Measurements from ENCODE around the gene SLC7A5.

DNA sequence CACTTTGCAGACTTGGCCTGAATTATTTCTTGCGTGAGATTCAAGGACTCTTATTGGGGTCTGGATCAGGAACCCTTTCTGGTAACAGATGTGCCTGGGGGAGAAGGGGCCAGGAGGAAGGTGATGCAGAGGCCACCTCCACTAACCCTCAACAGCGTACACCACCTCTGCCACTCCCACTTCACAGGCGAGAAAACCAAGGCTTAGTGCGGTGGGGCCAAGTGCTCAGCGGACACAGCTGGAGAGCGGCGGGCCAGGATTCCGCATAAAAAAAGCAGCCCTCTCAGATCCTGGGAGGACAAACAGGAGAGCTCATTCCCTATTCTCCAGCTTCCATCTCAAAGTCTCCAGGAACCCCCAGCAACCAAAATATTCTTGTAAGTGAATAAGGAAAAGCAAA, 51.4 kb downstream of the SLC7A5 start:
- TF ChIP-seq, protein P1, sequence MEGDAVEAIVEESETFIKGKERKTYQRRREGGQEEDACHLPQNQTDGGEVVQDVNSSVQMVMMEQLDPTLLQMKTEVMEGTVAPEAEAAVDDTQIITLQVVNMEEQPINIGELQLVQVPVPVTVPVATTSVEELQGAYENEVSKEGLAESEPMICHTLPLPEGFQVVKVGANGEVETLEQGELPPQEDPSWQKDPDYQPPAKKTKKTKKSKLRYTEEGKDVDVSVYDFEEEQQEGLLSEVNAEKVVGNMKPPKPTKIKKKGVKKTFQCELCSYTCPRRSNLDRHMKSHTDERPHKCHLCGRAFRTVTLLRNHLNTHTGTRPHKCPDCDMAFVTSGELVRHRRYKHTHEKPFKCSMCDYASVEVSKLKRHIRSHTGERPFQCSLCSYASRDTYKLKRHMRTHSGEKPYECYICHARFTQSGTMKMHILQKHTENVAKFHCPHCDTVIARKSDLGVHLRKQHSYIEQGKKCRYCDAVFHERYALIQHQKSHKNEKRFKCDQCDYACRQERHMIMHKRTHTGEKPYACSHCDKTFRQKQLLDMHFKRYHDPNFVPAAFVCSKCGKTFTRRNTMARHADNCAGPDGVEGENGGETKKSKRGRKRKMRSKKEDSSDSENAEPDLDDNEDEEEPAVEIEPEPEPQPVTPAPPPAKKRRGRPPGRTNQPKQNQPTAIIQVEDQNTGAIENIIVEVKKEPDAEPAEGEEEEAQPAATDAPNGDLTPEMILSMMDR (IDR thresholded peaks at IDR 0.05; ENCODE audit: borderline replicate concordance, extremely low read depth, low read length, poor library complexity, severe bottlenecking): no peak
- no peak for TF ChIP-seq EZH2 (IDR thresholded peaks at IDR 0.05; ENCODE audit: borderline replicate concordance, low read depth, low read length, severe bottlenecking)
